ENCODE measurements around the gene HIGD1C.

Gene HIGD1C

GRCh38 chr12:50934981-50935807 is 17.1 kb upstream of the HIGD1C start:
- no peak for TF ChIP-seq CTCF (IDR thresholded peaks at IDR 0.05)
- Mint-ChIP-seq H3K27me3 (ENCODE audit: low read depth, poor library complexity) (no peaks in the 10 kb centered on the region), H3K4me1 (peaks cover 29% of the 10 kb centered on the region), H3K4me3 (no peak overlapping the region), H3K27ac (peak overlapping the region; percentile 66), H3K36me3 (ENCODE audit: low read depth) (peaks cover 7% of the 10 kb centered on the region), H3K9me3 (no peaks in the 10 kb centered on the region)
- DNase-seq: no peak

GRCh38 chr12:50936821-50937530 is 15.4 kb upstream of the HIGD1C start:
- no peaks in the 10 kb centered on the region for H3K9me3 Mint-ChIP-seq
- TF ChIP-seq CTCF (IDR thresholded peaks at IDR 0.05): no peak
- peaks cover 29% of the 10 kb centered on the region for H3K4me1 Mint-ChIP-seq
- H3K27me3 Mint-ChIP-seq (ENCODE audit: low read depth, poor library complexity): peaks cover 2% of the 10 kb centered on the region
- no peak for DNase-seq
- no peaks in the 10 kb centered on the region for H3K36me3 Mint-ChIP-seq (ENCODE audit: low read depth)
- peak overlapping the region; percentile 2 for H3K27ac Mint-ChIP-seq
- no peak overlapping the region for H3K4me3 Mint-ChIP-seq

- Mint-ChIP-seq H3K36me3 (ENCODE audit: low read depth) (no peaks in the 10 kb centered on the region), H3K27me3 (ENCODE audit: low read depth, poor library complexity) (peaks cover 2% of the 10 kb centered on the region)
Measured at GRCh38 chr12:50937653-50938052, 14.7 kb upstream of the HIGD1C start.

GRCh38 chr12:50947933-50948626 is 4.3 kb upstream of the HIGD1C start:
- DNase-seq: no peak
- H3K9me3 Mint-ChIP-seq: peaks cover 12% of the 10 kb centered on the region
- H3K27me3 Mint-ChIP-seq (ENCODE audit: low read depth, poor library complexity): peaks cover 8% of the 10 kb centered on the region
- no peaks in the 10 kb centered on the region for H3K4me1 Mint-ChIP-seq
- no peaks in the 10 kb centered on the region for H3K36me3 Mint-ChIP-seq (ENCODE audit: low read depth)
- TF ChIP-seq CTCF (IDR thresholded peaks at IDR 0.05): no peak
- no peak overlapping the region for H3K4me3 Mint-ChIP-seq
- no peak overlapping the region for H3K27ac Mint-ChIP-seq

More at GRCh38 chr12:50937653-50938052, 14.7 kb upstream of the HIGD1C start:
- no peak overlapping the region for H3K4me3 Mint-ChIP-seq
- DNase-seq: no peak
- H3K27ac Mint-ChIP-seq: no peak overlapping the region
- H3K9me3 Mint-ChIP-seq: no peaks in the 10 kb centered on the region
- TF ChIP-seq CTCF (IDR thresholded peaks at IDR 0.05): no peak
- H3K4me1 Mint-ChIP-seq: peaks cover 25% of the 10 kb centered on the region

GRCh38 chr12:50948798-50949197 is 3.5 kb upstream of the HIGD1C start:
- Mint-ChIP-seq H3K27me3 (ENCODE audit: low read depth, poor library complexity) (peaks cover 4% of the 10 kb centered on the region), H3K36me3 (ENCODE audit: low read depth) (no peaks in the 10 kb centered on the region), H3K4me1 (no peaks in the 10 kb centered on the region), H3K27ac (no peak overlapping the region), H3K9me3 (peaks cover 12% of the 10 kb centered on the region), H3K4me3 (no peak overlapping the region)
- TF ChIP-seq CTCF (IDR thresholded peaks at IDR 0.05): no peak
- no peak for DNase-seq

Measured in nephron progenitor cell (in vitro differentiated cells).